BLaER1 treated with 17β-estradiol and CSF1 and Interleukin-3, amounts not matched to agents 10 nM and 100 nM (cell line): ENCODE measurements around the gene CHD9NB.

Experiments
- H3K27ac ChIP-seq, 11 experiments: shearing (Covaris generic); formaldehyde crosslinking; 2 replicates each; pipeline ENCODE4 v1.8.1; 2022
- H3K27me3 ChIP-seq, 11 experiments: shearing (Covaris generic); formaldehyde crosslinking; 2 replicates each; pipeline ENCODE4 v1.8.1; 2022
- H3K36me3 ChIP-seq, 11 experiments: shearing (Covaris generic); formaldehyde crosslinking; 2 replicates each; pipeline ENCODE4 v1.8.1; 2022
- H3K4me1 ChIP-seq, 10 experiments: shearing (Covaris generic); formaldehyde crosslinking; 2 replicates each; pipeline ENCODE4 v1.8.1; 2022
- H3K4me2 ChIP-seq, 11 experiments: shearing (Covaris generic); formaldehyde crosslinking; 2 replicates each; pipeline ENCODE4 v1.8.1; 2022
- H3K4me3 ChIP-seq, 10 experiments: shearing (Covaris generic); formaldehyde crosslinking; 2 replicates each; pipeline ENCODE4 v1.8.1; 2022
- H3K9ac ChIP-seq, 11 experiments: shearing (Covaris generic); formaldehyde crosslinking; 2 replicates each; pipeline ENCODE4 v1.8.1; 2022
- H3K9me3 ChIP-seq, 11 experiments: shearing (Covaris generic); formaldehyde crosslinking; replicated peaks in 1 of 11; 2 replicates each; pipeline ENCODE4 v1.8.1; 2022
- H4K20me1 ChIP-seq, 11 experiments: shearing (Covaris generic); formaldehyde crosslinking; 2 replicates each; pipeline ENCODE4 v1.8.1; 2022
- Cebpa-rat ChIP-seq, 11 experiments: shearing (Covaris generic); IDR thresholded peaks; 2 replicates each; pipeline ENCODE4 v1.8.1; 2022

CHD9NB gene

DNA sequence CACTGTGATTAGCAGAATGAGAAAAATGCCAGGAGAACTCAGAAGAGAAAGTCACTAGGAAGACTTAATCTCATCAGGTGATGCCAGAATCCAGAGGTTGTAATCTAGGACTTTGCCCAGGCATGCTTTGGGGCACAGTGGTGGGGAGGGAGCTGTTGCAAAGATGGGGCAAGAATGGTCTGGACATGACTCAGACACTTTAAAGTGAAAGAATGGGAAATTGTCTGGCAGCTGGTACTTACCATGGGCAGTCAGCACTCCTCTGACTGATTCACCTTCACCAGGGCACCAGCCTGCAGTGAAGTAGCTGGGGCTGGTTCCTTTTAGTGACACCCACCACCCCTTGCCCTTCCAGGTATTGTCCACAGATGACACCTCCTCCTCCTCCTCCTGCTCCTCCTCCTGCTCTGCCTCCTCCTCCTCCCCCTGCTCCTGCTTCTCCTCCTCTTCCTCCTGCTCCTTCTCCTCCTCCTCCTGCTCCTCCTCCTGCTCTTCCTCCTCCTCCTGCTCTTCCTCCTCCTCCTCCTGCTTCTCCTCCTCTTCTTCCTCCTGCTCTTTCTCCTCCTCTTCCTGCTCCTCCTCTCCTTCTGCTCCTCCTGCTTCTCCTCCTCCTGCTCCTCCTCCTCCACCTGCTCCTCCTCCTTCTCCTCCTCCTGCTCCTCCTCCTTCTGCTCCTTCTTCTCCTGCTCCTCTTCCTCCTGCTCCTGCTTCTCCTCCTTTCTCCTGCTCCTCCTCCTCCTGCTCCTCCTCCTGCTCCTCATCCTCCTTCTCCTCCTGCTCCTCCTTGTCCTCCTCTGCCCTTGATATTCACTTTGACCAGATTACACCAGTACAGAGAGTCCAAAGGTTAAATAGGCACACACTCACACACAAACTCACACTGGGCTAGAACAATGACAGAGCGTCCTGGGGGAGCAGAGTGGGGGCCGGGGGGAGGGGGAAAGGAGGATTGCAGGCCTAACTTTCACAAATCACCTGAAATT, at the start of gene CHD9NB:
CHD9NB (minus strand) TSS at position 379 of the 983 bp plus-strand sequence. CDS start 8,739 bp downstream, outside the sequence.
- Histone ChIP-seq H3K9me3 (no peaks in the 10 kb centered on the region), H3K4me1 (peaks cover 31 to 52% (median 47%) of the 10 kb centered on the region in 10 experiments), H3K9ac (peak within 1 kb of the TSS in 4 of 11 experiments; percentile 10 to 26 (median 16); a peak in 3 of 22 replicates), H4K20me1 (peaks cover 0 to 2% (median 0%) of the 10 kb centered on the region in 11 experiments; a peak in 1 of 22 replicates), H3K27me3 (no peaks in the 10 kb centered on the region), H3K36me3 (no peaks in the 10 kb centered on the region), H3K27ac (peak within 1 kb of the TSS in 9 of 11 experiments; percentile 27 to 91 (median 48); a peak in 13 of 22 replicates), H3K4me3 (peak within 1 kb of the TSS in 4 of 10 experiments; percentile 1 to 31 (median 14); a peak in 3 of 20 replicates), H3K4me2 (peak within 1 kb of the TSS; percentile 40 to 96 (median 58))
- no peak for TF ChIP-seq Cebpa-rat (IDR thresholded peaks at IDR 0.05)

GRCh38 chr16:53100889-53101288, 48.2 kb upstream of the CHD9NB start:
- Histone ChIP-seq H3K36me3 (peaks cover 0 to 32% (median 12%) of the 10 kb centered on the region in 11 experiments; a peak in 16 of 22 replicates), H3K4me1 (peaks cover 54 to 66% (median 59%) of the 10 kb centered on the region in 10 experiments), H3K9me3 (peaks cover 0 to 4% (median 0%) of the 10 kb centered on the region in 11 experiments; a peak in 3 of 22 replicates), H3K27me3 (no peaks in the 10 kb centered on the region), H3K4me2 (peak overlapping the region; percentile 90 to 99 (median 96)), H3K4me3 (peak overlapping the region in 4 of 10 experiments; percentile 62 to 69 (median 66); a peak in 5 of 20 replicates), H3K27ac (peak overlapping the region in 8 of 11 experiments; percentile 92 to 99 (median 96); a peak in 13 of 22 replicates), H4K20me1 (peaks cover 0 to 5% (median 0%) of the 10 kb centered on the region in 11 experiments; a peak in 2 of 22 replicates), H3K9ac (peak overlapping the region in 8 of 11 experiments; percentile 85 to 94 (median 90); a peak in 10 of 22 replicates)
- TF ChIP-seq Cebpa-rat (IDR thresholded peaks at IDR 0.05), result no peak

GRCh38 chr16:53100131-53100748, 47.5 kb upstream of the CHD9NB start:
- H3K36me3 ChIP-seq, result peaks cover 0 to 26% (median 7%) of the 10 kb centered on the region in 11 experiments; a peak in 7 of 22 replicates

GRCh38 chr16:53099318-53100130, 46.8 kb upstream of the CHD9NB start:
- H3K4me1 ChIP-seq, result peaks cover 63 to 76% (median 71%) of the 10 kb centered on the region in 10 experiments

More at GRCh38 chr16:53100131-53100748, 47.5 kb upstream of the CHD9NB start:
- Histone ChIP-seq H4K20me1 (peaks cover 0 to 5% (median 0%) of the 10 kb centered on the region in 11 experiments; a peak in 2 of 22 replicates), H3K4me3 (peak overlapping the region; percentile 48 to 71 (median 64)), H3K9ac (peak overlapping the region; percentile 78 to 94 (median 88)), H3K9me3 (no peaks in the 10 kb centered on the region), H3K27me3 (no peaks in the 10 kb centered on the region), H3K4me2 (peak overlapping the region; percentile 90 to 99 (median 96)), H3K27ac (peak overlapping the region; percentile 79 to 99 (median 96); a peak in 20 of 22 replicates), H3K4me1 (peaks cover 56 to 69% (median 64%) of the 10 kb centered on the region in 10 experiments)
- TF ChIP-seq Cebpa-rat (IDR thresholded peaks at IDR 0.05), result no peak

GRCh38 chr16:53098526-53099317, 46.0 kb upstream of the CHD9NB start:
- peaks cover 71 to 84% (median 79%) of the 10 kb centered on the region in 10 experiments for H3K4me1 ChIP-seq
- peaks cover 0 to 18% (median 1%) of the 10 kb centered on the region in 11 experiments; a peak in 4 of 22 replicates for H3K36me3 ChIP-seq
- H3K4me2 ChIP-seq, result peak overlapping the region; percentile 90 to 99 (median 96)
- H3K27ac ChIP-seq, result peak overlapping the region; percentile 79 to 99 (median 96)
- peak overlapping the region; percentile 48 to 71 (median 64) for H3K4me3 ChIP-seq
- H3K27me3 ChIP-seq, result no peaks in the 10 kb centered on the region
- TF ChIP-seq Cebpa-rat (IDR thresholded peaks at IDR 0.05), result peak in 3 of 11 experiments; percentile 58 to 81 (median 79); a peak in 5 of 22 replicates
- no peaks in the 10 kb centered on the region for H3K9me3 ChIP-seq
- H4K20me1 ChIP-seq, result peaks cover 0 to under 1% (median 0%) of the 10 kb centered on the region in 11 experiments; a peak in 2 of 22 replicates
- H3K9ac ChIP-seq, result peak overlapping the region; percentile 78 to 94 (median 88)

More at GRCh38 chr16:53099318-53100130, 46.8 kb upstream of the CHD9NB start:
- H3K9ac ChIP-seq, result peak overlapping the region; percentile 78 to 94 (median 88)
- H3K27me3 ChIP-seq, result no peaks in the 10 kb centered on the region
- TF ChIP-seq Cebpa-rat (IDR thresholded peaks at IDR 0.05), result no peak
- peak overlapping the region; percentile 79 to 99 (median 96) for H3K27ac ChIP-seq
- no peaks in the 10 kb centered on the region for H3K9me3 ChIP-seq
- H4K20me1 ChIP-seq, result peaks cover 0 to 5% (median 0%) of the 10 kb centered on the region in 11 experiments; a peak in 2 of 22 replicates
- peaks cover 0 to 22% (median 7%) of the 10 kb centered on the region in 11 experiments; a peak in 5 of 22 replicates for H3K36me3 ChIP-seq
- peak overlapping the region; percentile 48 to 71 (median 64) for H3K4me3 ChIP-seq
- peak overlapping the region; percentile 90 to 99 (median 96) for H3K4me2 ChIP-seq

DNA sequence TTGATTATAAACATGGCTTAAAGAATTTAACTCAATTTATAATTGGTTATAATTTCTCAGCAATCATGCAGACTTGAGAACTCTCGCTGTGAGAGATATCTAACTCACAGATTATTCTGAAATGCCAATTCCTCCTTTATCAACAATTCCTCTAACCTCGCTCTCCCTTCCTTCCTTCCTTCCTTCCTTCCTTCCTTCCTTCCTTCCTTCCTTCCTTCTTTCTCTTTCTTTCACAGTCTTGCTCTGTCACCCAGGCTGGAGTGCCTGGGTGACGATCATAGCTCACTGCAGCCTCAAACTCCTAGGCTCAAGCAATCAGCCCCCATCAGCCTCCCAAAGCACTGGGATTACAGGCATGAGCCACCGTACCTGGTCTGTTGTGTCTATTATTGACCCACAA, 44.5 kb upstream of the CHD9NB start:
- peak overlapping the region in 10 of 11 experiments; percentile 34 to 99 (median 96); a peak in 18 of 22 replicates for H3K27ac ChIP-seq
- no peaks in the 10 kb centered on the region for H3K9me3 ChIP-seq
- H3K27me3 ChIP-seq, result no peaks in the 10 kb centered on the region
- H3K36me3 ChIP-seq, result peaks cover 0 to 2% (median 0%) of the 10 kb centered on the region in 11 experiments; a peak in 1 of 22 replicates
- H3K4me3 ChIP-seq, result peak overlapping the region in 1 of 10 experiments; percentile 17; a peak in 1 of 20 replicates
- peak overlapping the region; percentile 90 to 97 (median 96) for H3K4me2 ChIP-seq
- H3K4me1 ChIP-seq, result peaks cover 86 to 96% (median 92%) of the 10 kb centered on the region in 10 experiments
- no peaks in the 10 kb centered on the region; a peak in 1 of 22 replicates for H4K20me1 ChIP-seq
- no peak for TF ChIP-seq Cebpa-rat (IDR thresholded peaks at IDR 0.05)
- peak overlapping the region in 7 of 11 experiments; percentile 85 to 94 (median 90); a peak in 12 of 22 replicates for H3K9ac ChIP-seq
